ENCODE results near the gene FN1.

DNA sequence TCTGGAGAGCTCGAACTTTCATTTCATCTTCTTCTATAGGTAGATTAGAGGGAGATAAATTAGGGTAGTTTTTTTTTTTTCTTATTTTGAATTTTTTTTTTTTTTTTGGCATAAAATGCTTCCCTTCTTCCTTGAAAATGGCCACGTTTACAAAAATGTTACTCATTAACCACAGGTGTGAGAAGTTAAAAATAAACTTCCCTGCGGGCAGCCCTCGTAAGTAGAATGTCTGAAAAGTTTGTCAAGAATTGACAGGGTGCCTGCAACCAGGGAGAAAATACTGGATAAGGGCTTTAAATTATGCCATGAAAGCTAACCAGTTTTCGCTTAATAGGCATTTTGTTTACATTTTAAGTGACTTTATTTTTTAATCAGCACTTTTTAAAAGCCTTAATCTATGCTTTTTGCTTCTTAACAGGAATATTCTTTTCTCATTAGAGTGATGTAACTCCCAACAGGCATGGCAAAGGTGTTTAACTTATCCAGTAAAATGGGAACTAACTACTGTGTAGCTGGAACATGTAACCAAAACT lies 4.2 kb upstream of the FN1 start:
- TF ChIP-seq CTCF (IDR thresholded peaks at IDR 0.05) (no peak), POLR2A (IDR thresholded peaks at IDR 0.05) (no peak), POLR2AphosphoS5 (IDR thresholded peaks at IDR 0.05) (no peak)

Measured in prostate gland (tissue), 2 donors.